Ishikawa (cell line): ENCODE results near the gene ELMO1.
A peak's percentile ranks its signal among the peaks of the same experiment; 100 is the strongest.

Experiments used
- CEBPB ChIP-seq: IDR thresholded peaks from 2 replicates; pipeline ENCODE4 v1.6.1; 2012
- CREB1 ChIP-seq: IDR thresholded peaks from 2 replicates; pipeline ENCODE4 v1.6.1; 2012; ENCODE audit warnings: low read depth
- EGR1 ChIP-seq: IDR thresholded peaks from 2 replicates; pipeline ENCODE4 v1.6.1; 2012
- EP300 ChIP-seq: IDR thresholded peaks from 2 replicates; pipeline ENCODE4 v1.6.1; 2012; ENCODE audit warnings: borderline replicate concordance
- FOXM1 ChIP-seq: IDR thresholded peaks from 2 replicates; pipeline ENCODE4 v1.6.1; 2012; ENCODE audit warnings: low read depth, borderline replicate concordance
- NFIC ChIP-seq: IDR thresholded peaks from 2 replicates; pipeline ENCODE4 v1.6.1; 2012
- RAD21 ChIP-seq: IDR thresholded peaks from 2 replicates; pipeline ENCODE4 v1.6.1; 2012; ENCODE audit warnings: low read depth
- TAF1 ChIP-seq: IDR thresholded peaks from 2 replicates; pipeline ENCODE4 v1.6.1; 2012; ENCODE audit warnings: low read depth, mild to moderate bottlenecking
- TCF12 ChIP-seq: IDR thresholded peaks from 2 replicates; pipeline ENCODE4 v1.6.1; 2012; ENCODE audit warnings: low read depth
- TEAD4 ChIP-seq: IDR thresholded peaks from 2 replicates; pipeline ENCODE4 v1.6.1; 2012
- YY1 ChIP-seq: IDR thresholded peaks from 2 replicates; pipeline ENCODE4 v1.6.1; 2012; ENCODE audit warnings: low read depth
- ZBTB7A ChIP-seq: IDR thresholded peaks from 2 replicates; pipeline ENCODE4 v1.6.1; 2012; ENCODE audit warnings: low read depth
- TF ChIP-seq, protein P1 (sequence below): IDR thresholded peaks from 2 replicates; pipeline ENCODE4 v1.6.1; 2012
- TF ChIP-seq, protein P2 (sequence below): IDR thresholded peaks from 2 replicates; pipeline ENCODE4 v1.6.1; 2012; ENCODE audit warnings: low read depth, mild to moderate bottlenecking
- TF ChIP-seq, protein P3 (sequence below): IDR thresholded peaks from 2 replicates; pipeline ENCODE4 v1.6.1; 2012

ELMO1 gene

DNA sequence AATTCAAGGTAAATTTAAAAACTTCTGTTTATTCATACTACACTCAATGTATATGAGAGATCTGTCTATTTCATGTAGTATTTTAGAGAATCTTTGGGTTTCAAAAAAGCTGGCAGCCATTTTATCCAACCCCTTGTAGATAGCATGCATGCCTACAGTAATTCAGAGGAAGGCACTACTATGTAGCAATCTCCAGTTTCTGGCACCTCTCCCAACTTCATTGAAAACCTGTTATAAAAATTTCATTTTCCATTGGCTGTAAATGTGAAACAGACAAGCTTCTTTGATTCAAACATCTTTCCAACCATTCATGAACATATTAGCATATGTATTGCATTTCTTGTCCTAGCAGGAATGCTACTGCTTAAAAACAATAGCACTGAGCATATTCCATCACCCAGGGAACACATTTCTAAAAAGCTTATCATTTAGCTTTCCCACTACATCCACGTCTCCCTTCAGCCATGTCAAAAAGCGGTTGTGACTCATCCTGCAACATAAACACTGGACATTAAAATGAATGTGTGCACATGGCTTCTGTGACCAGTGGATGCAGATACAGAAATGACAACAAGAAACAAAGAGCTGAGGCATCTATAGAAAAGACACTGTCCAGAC, 393.9 kb downstream of the ELMO1 start:
- TF ChIP-seq ZBTB7A = no peak
- TF ChIP-seq, protein P1, sequence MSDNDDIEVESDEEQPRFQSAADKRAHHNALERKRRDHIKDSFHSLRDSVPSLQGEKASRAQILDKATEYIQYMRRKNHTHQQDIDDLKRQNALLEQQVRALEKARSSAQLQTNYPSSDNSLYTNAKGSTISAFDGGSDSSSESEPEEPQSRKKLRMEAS = no peak
- TF ChIP-seq YY1 = no peak
- no peak for TF ChIP-seq NFIC
- TF ChIP-seq RAD21 = no peak
- no peak for TF ChIP-seq FOXM1
- TF ChIP-seq TCF12 = no peak
- no peak for TF ChIP-seq TAF1
- no peak for TF ChIP-seq EGR1
- no peak for TF ChIP-seq CREB1
- no peak for TF ChIP-seq TEAD4
- no peak for TF ChIP-seq EP300

DNA sequence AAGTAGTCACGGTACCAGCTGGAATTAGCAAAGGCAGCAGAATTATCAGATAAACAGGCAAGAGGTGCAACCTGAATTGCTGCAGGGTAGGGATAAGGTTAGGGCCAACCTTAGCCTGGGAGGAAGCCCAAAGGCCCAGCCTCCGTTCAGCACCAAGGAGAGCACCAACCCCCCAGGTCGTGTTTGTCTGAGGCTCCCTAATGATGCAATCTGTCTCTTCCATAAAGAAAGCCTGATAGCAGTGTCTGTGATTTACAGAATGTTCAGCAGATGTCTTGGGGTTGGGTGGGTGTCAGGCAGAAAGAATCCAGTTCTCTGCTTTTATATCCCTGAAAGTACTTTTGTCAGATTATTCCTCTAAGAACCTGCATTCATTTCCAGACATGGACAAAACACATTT, 396.0 kb downstream of the ELMO1 start:
- TF ChIP-seq TEAD4 (no peak), CEBPB (peak; percentile 89), FOXM1 (no peak), TCF12 (no peak), EP300 (no peak), TAF1 (no peak), YY1 (no peak)
- TF ChIP-seq, protein P2, sequence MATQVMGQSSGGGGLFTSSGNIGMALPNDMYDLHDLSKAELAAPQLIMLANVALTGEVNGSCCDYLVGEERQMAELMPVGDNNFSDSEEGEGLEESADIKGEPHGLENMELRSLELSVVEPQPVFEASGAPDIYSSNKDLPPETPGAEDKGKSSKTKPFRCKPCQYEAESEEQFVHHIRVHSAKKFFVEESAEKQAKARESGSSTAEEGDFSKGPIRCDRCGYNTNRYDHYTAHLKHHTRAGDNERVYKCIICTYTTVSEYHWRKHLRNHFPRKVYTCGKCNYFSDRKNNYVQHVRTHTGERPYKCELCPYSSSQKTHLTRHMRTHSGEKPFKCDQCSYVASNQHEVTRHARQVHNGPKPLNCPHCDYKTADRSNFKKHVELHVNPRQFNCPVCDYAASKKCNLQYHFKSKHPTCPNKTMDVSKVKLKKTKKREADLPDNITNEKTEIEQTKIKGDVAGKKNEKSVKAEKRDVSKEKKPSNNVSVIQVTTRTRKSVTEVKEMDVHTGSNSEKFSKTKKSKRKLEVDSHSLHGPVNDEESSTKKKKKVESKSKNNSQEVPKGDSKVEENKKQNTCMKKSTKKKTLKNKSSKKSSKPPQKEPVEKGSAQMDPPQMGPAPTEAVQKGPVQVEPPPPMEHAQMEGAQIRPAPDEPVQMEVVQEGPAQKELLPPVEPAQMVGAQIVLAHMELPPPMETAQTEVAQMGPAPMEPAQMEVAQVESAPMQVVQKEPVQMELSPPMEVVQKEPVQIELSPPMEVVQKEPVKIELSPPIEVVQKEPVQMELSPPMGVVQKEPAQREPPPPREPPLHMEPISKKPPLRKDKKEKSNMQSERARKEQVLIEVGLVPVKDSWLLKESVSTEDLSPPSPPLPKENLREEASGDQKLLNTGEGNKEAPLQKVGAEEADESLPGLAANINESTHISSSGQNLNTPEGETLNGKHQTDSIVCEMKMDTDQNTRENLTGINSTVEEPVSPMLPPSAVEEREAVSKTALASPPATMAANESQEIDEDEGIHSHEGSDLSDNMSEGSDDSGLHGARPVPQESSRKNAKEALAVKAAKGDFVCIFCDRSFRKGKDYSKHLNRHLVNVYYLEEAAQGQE = peak; percentile 93
- TF ChIP-seq, protein P1 = no peak

DNA sequence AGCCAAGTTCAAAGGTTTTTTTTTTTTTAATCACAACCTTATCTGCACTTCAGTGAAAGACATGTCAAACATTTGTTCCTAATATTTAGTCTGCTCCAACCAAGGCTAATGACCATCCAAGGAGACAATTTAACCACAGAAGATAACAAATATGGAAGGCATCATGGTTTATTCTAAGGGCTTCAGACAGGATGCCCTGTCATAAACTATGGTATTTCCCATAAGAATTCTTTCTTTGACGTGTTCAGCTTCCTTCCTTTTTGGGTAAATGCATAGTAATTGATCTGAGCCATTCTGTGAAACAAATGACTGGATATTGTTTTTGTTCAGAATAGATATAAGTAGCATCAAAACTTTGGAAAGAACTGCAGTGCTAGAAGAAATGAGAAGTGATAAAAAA, 397.9 kb downstream of the ELMO1 start:
- TF ChIP-seq CEBPB = no peak
- TF ChIP-seq TEAD4 = no peak
- TF ChIP-seq CREB1 = no peak
- no peak for TF ChIP-seq NFIC
- TF ChIP-seq, protein P3, sequence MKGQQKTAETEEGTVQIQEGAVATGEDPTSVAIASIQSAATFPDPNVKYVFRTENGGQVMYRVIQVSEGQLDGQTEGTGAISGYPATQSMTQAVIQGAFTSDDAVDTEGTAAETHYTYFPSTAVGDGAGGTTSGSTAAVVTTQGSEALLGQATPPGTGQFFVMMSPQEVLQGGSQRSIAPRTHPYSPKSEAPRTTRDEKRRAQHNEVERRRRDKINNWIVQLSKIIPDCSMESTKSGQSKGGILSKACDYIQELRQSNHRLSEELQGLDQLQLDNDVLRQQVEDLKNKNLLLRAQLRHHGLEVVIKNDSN = no peak
- TF ChIP-seq FOXM1 = no peak
- TF ChIP-seq ZBTB7A = no peak
- TF ChIP-seq RAD21 = no peak
- TF ChIP-seq, protein P1 = no peak

DNA sequence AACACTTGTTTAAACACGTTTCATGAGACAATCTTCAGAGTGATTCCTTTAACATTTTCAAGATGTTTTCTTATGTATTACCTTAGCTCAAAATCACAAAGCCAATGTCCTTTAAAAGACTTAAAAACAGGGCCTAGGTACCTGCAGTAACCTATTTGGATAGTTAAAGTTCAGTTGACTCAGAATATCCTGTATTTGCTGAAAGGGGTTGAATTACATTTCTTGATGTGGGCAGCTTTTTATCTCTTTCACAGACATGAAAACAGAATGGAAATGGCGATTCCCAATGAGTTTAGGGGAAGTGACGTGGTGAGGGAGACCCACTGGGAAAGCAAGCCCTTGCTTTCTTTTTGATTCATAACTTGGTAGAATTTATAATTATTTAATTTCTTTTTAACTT, 400.0 kb downstream of the ELMO1 start:
- TF ChIP-seq EP300 (no peak), RAD21 (no peak), ZBTB7A (no peak), CEBPB (no peak), EGR1 (no peak), TAF1 (no peak), FOXM1 (no peak), TEAD4 (no peak)
- TF ChIP-seq, protein P2 = no peak
- TF ChIP-seq, protein P1 = no peak

DNA sequence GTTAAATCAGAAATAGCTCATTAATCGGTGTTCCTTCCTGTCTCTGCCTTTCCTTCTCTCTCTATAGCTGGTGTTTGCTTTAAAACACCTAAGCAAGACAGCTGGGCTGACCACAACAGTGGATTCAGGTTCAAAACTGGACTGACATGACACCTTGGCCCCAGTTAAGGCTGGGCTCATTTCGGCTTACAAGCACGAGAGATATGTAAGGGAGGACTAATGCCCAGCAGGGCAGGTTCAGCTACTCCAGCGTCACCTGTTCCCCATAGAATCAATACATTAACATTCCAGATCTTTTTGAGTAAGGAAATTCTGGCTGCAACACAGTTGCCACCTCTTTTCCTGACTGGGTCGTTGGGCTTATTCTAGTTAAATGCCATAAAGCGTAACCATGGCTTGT, 401.4 kb downstream of the ELMO1 start:
- TF ChIP-seq ZBTB7A = no peak
- TF ChIP-seq RAD21 = no peak
- TF ChIP-seq TAF1 = no peak
- TF ChIP-seq, protein P1 = no peak
- TF ChIP-seq CREB1 = no peak
- no peak for TF ChIP-seq NFIC
- TF ChIP-seq TEAD4 = no peak
- no peak for TF ChIP-seq TCF12
- no peak for TF ChIP-seq EP300
- no peak for TF ChIP-seq FOXM1
- TF ChIP-seq, protein P2 = no peak
- TF ChIP-seq EGR1 = no peak
- no peak for TF ChIP-seq CEBPB
- TF ChIP-seq, protein P3 = no peak
- no peak for TF ChIP-seq YY1
